Hepatic stellate cell (primary cell): Measurements from ENCODE around the gene MYO1D.
"Not testable (repeated sequence)": the region's sequence is repeated elsewhere in the genome, so short reads cannot be mapped to it uniquely, and the experiment has no call there.

ENCODE experiments used
- DNase-seq: peaks from one replicate; pipeline ENCODE4 v3.0.0; 2011; ENCODE audit warnings: low spot score

The MYO1D gene

DNA sequence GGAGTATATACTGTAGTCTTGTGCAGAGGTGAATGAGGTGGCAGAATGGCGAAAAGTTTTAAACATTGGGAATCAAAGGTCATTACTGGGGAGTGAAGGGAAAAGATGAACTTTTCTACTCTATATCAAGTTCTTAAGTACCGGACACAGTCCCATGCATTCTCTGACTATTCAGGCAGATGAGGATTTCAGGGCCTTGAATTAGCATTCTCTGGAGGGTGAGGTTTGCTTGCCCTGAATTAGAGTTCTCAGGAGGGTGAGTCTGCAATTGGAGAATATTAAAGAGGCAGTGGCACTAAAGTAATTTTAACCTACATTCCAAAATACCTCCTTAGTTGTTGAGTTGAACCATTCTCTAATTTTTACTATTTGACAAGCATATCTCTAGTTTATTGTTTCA is 423.6 kb downstream of the MYO1D start:
- DNase-seq = no peak

DNA sequence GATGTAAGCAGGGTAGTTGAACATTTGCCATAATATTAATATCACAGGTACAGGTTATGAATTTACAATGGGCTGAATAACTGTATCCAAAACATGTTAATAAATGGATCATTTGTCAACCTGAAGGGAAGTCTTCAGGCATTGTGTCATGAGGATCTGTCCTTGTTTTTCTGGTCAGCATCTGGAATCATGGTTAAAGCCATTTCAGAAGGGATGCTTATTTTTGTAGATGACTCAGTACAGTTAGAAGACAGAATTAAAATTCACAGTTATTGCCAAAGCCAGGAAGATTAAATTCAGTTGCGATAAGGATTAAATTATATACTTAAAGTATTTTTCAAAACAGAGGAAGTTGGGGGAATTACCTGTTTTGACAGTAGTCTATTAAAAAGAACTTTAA is 424.6 kb downstream of the MYO1D start:
- peak; percentile 40 for DNase-seq

DNA sequence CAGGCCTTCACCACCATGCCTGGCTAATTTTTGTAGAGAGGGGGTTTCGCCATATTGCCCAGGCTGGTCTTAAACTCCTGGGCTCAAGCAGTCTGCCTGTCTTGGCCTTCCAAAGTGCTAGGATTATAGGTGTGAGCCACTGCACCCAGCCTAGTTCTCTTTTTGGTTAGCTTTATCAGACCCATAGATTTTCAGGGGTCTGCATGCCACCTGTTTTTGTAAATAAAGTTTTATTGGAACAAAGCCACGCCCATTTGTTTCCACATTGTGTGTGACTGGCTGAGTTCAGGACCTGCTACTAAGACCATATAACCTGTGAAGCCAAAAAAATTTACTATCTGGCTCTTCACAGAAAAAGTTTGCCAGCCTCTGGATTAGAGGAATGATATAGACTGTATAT is 425.0 kb downstream of the MYO1D start:
- DNase-seq = no peak

DNA sequence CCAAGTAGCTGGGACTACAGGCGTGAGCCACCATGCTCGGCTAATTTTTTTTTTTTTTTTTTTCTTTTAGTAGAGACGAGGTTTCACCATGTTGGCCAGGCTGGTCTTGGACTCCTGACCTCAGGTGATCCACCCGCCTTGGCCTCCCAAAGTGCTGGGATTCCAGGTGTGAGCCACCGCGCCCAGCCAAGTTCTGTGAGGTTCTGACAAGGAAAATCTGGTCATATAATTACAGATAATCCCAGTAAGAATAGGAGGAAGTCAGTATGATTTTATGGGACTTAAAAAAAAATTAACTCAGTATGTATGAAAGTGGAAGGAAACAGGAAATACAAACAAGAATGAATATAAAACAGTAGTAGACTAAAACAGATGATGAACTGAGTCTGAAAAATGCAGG is 426.5 kb downstream of the MYO1D start:
- not testable (repeated sequence) for DNase-seq

DNA sequence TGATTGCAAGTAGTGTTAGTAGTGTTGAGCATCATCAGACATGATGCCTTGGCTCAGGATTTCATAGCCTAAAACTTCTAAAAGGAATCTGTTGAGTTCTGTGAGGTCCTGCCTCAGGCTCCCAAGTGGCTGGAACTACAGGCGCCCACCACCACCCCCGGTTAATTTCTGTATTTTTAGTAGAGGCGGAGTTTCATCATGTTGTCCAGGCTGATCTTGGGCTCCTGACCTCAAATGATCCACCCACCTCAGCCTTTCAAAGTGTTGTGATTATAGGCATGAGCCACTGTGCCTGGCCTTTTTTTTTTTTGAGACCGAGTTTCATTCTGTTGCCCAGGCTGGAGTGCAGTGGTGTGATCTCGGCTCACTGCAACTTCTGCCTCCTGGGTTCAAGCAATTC is 427.0 kb downstream of the MYO1D start:
- DNase-seq = no peak

DNA sequence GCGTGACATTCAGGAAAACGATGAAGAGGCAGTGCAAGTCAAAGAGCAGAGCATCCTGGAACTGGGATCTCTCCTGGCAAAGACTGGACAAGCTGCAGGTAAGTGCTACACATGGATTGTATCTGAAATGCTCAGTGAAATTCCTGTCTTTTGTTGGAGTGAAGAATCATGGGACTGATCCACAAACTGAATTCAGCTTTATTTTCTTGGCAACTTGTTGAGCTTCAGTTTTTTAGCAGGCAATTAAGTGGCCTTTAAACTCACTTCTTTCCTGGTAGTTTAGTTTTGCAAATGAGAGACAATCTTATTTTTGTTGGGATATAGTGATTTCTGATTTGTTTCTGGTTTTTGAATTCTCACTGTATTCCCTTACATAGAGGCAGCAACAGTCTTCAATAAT is 430.0 kb downstream of the MYO1D start:
- no peak for DNase-seq

DNA sequence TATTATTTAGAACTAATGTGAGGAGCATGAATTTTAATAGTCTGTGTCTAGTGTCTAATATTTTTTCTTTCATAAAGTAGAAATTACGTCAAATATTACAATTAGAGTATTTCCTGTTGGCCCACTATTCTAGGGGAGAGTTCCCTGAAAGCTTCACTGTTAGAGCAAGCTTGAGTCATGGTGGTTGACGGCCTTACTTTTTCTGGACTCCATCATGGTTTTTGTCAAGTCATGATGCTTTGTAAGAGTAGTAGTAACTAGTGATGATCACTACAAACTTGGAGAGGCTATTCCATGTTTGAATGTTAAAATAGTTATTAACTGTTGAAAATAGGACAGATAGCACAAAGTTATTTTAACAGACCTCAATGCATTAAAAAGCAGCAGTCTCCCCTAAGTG is 431.0 kb downstream of the MYO1D start:
- no peak for DNase-seq

DNA sequence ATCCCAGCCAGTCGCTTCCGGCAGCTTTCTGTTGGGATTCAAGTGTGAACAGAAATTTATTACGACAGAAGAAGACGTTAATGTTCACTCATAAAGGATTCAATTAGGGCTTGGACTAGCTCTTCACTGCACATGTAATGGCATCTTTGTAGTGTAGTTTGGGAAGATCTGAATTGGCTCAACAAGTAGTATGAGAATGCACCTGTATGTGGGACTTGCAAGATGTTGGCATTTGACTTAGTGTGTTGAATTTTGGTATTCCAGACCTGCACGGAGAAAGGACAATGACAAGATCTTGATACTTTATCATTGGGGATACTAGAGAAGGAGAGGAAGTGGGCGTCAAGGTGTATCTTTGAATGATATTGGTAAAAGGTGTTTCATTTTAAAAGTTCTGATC is 431.4 kb downstream of the MYO1D start:
- DNase-seq = no peak

DNA sequence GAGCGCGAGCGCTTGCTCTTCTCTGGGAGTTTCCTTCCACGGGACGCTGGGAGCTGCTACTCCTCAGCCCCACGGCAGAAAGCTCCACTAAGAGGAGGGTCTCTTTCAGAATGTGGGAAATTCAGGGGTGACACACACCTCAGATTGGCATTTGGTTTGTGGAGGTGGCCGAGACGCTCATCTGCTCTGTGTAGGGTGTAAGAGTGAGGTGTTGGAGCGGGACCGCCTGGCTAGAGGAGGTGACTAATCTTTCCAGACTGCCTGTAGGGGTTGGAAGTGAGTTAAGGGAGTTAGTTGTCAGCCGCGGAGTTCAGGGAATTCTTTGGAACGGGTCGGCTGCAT is 431.9 kb downstream of the MYO1D start:
- peak; percentile 56 for DNase-seq

DNA sequence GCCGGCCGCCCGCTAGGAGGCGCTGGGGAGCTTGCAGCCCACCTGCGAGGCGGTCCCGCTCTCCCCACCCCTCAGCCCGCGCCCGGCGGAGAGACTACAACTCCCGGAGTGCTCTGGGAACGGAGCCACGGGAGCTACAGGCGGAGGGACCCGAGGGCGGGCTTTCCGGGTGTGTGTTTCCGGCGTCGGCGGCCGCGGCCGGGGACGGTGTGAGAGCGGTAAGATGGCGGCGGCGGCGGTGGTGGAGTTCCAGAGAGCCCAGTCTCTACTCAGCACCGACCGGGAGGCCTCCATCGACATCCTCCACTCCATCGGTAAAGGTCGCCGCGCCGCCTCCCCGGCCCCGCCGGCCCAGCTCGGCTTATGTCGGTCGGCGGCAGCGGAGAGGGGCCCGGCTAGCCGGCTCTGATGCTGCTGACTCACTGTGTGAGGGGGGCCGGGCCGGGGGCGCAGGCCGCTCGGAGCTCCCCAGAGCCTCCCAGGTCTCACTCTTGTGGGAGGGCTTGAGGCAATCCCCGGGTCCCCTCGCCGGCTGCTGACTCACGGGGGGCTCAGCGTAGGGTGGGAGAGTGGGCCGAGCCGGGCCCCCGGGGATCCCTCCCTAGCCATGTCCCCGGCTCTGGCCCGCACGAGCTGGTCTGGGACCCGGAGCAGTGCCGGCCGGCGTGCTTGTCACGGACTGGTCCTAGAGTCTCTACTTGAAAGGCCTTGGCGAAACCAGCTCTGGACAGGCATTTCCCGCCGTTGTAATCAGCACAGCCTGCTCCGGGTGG is 432.4 kb downstream of the MYO1D start, which contains the start of gene PSMD11:
Gene PSMD11, plus strand, starts transcription at position 210 of the 773 bp plus-strand sequence. Its CDS starts 14 bp downstream, at position 224.
- DNase-seq = peak; percentile 97

DNA sequence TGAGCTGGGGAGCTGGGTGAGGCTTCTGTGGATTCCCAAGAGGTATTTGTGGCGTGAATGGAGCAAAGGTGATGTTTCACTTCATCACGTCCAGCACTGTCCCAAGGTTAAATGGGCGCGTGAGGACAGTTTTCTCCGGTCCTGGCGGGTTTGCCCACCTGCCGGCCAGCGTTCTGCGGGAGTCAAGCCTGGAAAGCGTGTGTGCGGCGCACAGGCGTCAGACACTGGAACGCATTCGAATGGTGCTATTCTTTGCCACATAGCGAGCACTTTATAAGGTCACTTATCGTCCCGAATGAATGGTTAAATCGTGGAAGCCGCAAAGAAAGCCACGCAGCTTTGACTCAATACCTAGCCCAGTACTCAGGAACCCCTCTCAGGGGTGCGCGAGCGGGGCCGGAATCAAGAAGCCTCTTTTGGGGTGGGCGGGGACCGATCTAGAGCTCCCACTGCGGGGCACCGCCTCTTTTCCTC is 433.1 kb downstream of the MYO1D start:
- DNase-seq = no peak
